GM19240 (cell line): ENCODE results near the gene NACA.
A peak's percentile ranks its signal among the peaks of the same experiment; 100 is the strongest.

Source experiments
- DNase-seq: peaks from one replicate; pipeline ENCODE4 v3.0.0; 2011; ENCODE audit warnings: low spot score; ENCODE audit not compliant: insufficient read length

NACA gene

GRCh38 chr12:56688129-56688845 lies 36.8 kb downstream of the NACA start, which contains the start of gene PTGES3:
Gene PTGES3 (minus strand): TSS chr12:56688284. CDS start chr12:56687999, 285 bp downstream.
- DNase-seq = peak; percentile 70

- DNase-seq = no peak
Measured at GRCh38 chr12:56687223-56688128, 37.6 kb downstream of the NACA start.

GRCh38 chr12:56684745-56685359 lies 40.2 kb downstream of the NACA start:
- no peak for DNase-seq

- no peak for DNase-seq
Measured at GRCh38 chr12:56682323-56682722, 42.8 kb downstream of the NACA start.

- DNase-seq = no peak
Measured at GRCh38 chr12:56679883-56680575, 45.1 kb downstream of the NACA start.

GRCh38 chr12:56678852-56679251 lies 46.2 kb downstream of the NACA start:
- DNase-seq = no peak

GRCh38 chr12:56677680-56678079 lies 47.4 kb downstream of the NACA start:
- no peak for DNase-seq

GRCh38 chr12:56676851-56677580 lies 48.1 kb downstream of the NACA start:
- no peak for DNase-seq

GRCh38 chr12:56671608-56672007 lies 53.5 kb downstream of the NACA start:
- no peak for DNase-seq

GRCh38 chr12:56670836-56671235 lies 54.3 kb downstream of the NACA start:
- DNase-seq = no peak

GRCh38 chr12:56668197-56668457 lies 57.0 kb downstream of the NACA start:
- no peak for DNase-seq
